NCI-H69 (cell line): ENCODE results near the gene DENND1A.
"Not testable (repeated sequence)": the region's sequence is repeated elsewhere in the genome, so short reads cannot be mapped to it uniquely, and the experiment has no call there.

ENCODE experiments used
- DNase-seq: peaks from one replicate; lab custom pipeline; 2025; lab: John Stamatoyannopoulos, UW

The DENND1A gene

DNA sequence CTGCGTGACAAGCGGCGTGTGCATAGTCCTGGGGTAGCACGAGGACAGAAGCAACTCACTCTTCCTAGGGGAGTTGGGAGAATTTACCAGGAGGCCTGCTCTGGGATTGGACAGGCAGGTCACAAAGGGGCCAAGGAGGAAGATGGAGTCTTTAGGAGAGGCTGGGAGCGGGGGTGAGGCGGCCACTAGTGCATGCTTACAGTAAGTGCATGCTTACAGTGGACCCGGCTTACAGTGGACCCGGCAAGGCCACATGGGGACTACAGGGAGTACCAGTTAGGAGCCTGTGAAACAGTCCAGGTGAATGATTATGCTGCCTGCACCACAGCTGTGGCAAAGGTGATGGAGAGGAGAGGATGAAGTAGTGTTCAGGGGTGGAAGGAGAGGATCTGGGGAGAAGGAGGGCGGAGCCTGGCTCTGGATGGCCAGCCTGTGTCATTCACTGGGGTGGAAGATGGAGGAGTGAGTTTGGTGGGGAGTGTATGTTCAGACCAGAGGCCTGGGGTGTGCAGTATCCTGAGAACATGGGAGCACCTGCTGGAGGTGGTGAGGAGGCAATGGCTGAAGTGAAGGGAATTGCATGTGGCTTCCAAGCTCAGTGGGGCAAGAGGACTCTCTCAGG lies 495.2 kb downstream of the DENND1A start:
- no peak for DNase-seq

DNA sequence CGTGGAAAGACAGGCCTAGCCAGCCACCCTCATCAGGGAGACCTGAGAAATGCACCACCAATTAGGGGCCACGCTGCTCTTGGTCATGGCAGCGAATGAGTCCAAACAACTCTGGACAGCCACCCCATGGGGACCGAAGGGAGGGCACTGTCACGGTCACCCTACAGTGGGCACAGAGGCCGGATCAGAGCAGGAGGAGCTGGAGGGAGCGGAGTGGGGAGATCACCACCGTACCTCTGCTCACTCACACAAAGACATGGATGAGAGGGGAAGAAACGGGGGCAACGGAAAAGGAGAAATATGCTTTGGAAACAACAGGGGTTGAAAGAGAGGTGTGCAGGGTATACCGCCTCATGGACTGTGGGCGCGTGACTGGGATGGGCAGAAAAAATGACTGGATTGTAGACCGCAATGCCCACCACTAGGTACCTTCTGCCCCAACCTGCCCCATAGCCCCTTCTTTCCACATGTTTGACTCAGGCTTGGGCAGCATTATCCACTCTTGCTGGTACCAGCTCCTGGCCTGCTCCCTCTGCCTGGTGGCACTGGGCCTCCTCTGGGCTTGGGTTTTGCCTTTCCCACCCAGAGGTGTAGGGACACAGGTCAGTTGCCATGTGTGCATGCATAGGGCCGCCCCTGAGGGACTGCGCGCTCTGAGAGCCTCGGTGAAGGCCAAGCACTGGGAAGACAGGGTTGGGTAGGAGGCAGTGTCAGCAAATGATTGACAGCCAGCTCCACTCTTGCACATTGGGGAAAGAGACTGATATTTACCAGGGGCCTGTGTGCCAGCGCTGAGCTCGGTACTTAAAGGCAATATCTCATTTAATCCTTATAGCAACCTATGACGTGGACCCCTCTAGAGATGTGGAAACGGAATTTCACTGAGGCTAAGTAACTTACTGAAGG lies 497.3 kb downstream of the DENND1A start:
- no peak for DNase-seq

DNA sequence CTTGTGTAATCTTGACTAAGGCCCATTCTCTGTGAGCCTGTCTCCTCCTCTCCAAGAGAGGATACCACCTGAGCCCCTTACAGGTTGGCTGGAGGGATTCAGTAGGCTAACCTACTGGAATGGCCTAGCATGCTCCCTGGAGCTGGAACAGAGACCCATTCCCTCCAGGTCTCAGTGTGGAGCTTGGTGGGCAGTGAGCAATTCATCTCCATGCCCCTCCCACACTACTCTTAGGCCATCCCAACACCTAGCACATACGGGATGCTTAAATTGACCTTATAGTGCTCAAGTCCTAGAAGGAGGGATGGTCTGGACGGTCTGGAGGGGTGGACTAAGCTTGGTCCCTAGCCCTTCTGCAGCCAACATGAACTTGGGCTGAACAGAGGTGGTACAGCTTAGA lies 498.3 kb downstream of the DENND1A start:
- DNase-seq, result no peak

DNA sequence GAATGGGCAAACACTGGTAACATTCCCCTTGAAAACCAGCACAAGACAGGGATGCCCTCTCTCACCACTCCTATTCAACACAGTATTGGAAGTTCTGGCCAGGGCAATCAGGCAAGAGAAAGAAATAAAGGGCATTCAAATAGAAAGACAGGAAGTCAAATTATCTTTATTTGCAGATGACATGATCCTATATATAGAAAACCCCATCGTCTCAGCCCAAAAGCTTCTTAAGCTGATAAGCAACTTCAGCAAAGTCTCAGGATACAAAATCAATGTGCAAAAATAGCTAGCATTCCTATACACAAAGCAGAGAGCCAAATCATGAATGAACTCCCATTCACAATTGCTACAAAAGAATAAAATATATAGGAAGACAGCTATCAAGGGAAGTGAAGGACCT lies 501.5 kb downstream of the DENND1A start:
- DNase-seq, result not testable (repeated sequence)

DNA sequence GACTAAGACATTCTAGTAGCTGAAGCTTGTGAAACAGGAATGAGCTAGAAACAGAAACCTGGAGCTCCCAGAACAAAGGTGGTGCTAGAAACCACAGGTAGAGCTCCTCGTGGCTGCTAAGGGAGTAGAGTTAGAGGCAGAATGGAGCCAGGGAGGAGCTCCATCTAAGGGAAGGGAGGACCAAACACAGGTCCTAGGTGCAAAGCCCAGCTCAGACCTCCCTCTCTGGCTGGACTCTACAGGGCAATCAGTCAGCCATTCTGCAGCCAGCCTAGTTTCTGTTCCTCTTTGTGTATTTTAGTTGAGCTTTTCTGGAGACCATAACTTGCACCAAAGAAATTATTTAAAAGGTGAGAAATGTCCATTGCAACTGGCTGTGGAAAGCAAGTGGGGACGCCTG lies 503.5 kb downstream of the DENND1A start:
- DNase-seq, result peak; percentile 18

DNA sequence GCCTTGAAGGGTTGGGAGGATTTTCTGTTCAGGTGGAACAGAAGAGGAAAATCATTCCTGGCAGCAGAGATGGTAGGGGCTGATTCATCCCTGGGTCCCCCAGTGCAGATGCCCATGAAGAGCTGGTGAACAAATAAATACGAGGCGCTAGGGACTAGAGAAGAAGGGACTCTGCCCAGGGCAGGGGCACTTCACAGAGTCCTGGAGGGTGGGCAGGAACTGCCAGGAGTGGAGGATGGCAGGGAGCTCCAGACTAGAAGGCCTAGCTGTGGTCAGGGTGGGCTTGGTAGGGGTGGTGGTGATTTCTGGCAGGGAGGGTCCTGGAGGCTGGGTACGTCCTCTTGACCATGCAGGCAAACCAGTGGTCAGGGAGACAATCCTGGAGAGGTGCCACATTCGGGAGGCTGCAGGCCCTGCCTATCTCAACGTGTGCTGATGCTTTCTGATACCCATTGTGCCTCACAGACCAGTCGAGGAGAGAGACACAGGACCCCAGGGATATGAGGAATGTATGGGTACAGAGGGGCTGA lies 504.0 kb downstream of the DENND1A start:
- no peak for DNase-seq

DNA sequence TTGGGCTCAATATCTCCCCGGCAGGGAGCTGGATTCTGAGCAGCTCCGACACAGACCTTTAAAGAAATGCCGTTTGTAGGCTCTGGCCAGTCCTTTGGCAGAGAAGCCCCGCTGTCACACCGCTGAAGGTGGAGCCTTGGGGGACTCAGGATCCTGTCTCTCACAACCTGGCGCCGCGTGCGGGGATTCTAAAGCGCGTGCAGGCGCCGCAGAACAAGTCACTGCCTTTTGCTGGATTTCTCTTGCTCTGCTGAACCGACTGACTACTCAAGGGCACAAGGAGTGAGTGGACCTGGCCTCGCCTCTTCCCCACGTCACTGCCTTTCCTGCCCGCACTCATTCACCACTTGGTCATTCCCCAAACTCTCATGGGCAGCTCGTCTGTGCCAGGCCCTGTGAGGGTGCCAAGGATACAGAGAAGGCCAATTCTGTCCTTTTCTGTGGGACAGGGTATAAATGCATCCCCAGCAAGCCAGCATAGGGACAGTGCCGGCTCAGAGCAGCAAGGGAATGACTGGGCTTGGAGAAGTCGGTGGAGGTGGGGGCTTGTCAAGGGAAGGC lies 504.6 kb downstream of the DENND1A start:
- DNase-seq, result no peak

DNA sequence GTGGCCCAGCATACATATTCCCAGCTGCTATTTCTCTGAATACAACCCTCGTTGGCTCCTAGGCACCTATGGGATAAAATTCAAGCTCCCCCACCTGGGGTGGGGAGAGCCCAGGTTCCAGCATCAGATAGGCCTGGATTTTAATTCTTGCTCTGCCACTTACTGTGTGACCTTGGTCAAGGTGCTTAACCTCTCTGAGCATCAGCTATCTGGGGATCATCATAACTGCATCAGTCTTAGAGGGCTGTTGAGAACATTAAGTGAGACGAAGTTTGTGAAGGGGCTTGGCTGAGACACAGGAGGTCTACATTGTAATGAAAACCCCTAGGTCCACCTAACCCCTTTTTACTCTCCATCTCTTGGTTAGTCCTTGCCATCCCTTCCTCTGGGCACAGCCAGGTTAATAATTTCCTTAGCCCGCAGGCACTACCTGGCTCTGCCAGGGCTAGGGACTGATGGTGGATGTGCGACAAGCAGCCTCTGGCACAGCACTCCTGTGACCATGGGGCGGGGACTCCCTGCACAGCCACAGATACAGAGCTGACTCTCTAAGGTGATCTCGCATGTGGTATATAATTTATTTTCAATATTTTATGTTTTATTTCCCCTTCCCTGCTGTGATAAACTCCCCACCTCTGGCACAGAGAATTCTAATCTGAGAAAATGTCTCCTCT lies 505.2 kb downstream of the DENND1A start:
- DNase-seq, result no peak

DNA sequence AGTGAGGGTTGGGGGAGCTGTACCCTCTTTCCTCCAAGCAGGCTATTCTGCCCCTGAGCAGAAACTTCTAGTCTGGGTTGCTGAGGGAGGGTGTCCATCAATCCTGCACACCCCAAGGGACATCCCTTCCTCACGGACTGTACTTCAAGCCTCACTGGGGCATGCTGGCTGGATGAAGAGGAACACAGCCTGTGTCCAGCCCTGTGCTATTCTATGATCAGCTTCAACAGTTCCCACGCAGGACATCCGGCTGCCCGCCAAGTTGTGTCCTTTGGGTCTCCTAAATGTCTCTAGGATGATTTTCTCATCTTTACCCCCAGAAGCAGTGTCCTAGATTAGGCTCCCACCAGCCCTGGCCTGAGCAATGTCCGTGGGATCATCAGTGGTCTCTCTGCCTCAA lies 505.8 kb downstream of the DENND1A start:
- DNase-seq, result no peak

DNA sequence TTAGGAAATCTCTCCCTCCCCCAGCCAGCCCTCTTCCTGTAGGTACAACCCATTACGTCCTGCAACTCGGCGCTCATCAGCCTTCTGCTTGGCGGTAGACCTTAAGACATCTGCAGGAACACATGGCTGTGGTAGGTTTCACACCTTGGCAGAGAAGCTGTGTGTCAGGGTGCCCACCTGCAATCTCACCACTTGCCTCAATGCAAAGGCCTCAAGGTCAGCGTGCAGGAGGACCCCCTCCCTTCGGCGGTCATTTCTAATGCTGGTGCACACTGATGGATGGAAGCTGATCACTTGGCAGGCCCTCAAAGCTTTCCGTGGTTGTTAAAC lies 506.6 kb downstream of the DENND1A start:
- DNase-seq, result no peak

DNA sequence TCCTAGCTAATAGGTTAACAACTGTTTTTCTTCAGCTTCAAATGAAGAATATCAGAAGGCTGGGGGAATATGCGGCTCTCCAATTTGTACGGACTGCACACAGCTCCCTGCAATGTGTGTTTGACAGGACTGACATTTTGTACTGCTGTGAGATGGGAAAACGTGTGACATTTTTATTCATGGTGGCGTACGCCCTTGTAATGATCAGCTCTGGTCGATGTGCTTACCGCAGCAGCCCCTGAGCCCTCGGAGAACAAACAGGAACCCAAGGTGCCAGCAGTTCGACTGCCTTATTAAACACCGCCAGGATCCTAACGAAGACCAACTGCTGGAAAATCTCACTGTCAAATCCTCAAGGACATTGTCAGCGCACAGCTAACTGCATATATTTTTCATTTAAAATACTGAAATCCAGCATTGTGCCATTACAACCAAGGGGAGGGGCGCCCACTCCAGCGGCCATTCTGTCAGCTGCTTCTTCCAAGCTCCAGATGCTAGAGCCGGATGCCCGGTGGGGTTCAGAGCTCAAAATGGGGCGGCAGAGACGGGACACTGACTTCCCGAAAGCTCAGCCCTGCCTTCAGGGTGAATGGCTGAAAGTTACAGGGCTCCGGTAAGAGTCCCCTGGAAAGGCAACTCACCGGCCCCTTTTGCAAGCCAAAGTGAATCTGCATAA lies 507.2 kb downstream of the DENND1A start:
- no peak for DNase-seq

DNA sequence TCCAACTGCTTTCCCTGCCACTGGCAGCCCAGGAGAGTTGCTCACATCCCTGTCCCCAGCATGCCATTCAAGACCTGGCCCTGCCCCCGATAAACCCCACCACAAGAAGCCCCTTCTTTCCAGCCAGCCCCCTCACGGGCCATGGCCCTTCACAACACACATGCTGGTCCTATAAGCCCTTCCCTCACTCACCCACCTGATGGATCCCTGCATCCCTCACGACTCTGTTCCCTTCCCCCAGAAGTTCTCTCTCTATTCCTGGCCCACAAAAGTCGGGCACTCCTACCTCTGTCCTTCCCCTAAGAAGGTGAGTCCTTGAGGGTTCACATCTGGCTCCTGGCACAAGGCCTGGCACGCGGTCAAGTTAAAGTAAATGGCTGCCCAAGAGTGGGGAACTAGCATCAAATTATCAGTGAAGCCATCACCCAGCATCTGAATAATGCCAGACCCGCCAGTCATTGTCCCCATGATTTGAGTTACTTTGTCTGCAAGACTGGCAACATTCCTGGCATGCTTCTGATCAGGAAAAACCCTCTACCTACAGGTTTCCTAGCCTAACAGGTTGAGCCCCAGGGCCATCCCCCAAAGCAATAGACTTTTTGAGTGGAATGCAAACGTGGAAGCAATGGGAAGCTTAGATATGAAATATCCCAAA lies 508.0 kb downstream of the DENND1A start:
- no peak for DNase-seq

DNA sequence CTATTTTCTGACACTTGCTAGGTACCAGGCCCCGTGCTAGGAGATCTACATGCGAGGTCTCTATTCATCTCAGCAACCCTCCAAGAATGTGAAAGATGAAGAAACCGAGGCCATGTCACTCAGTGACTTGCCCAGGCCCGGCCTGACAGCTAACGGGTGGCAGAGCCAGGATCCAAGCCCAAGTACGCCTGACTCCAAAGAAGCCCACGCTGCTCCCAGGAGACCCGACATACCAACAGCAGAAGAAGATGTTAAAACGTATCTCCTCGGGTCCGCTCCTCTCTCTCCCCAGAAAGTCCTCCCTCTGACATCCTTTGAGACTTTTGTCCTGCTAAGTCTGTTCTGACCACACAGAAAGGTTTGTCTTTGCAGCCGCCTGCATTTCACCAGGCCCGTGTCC lies 508.7 kb downstream of the DENND1A start:
- DNase-seq, result no peak

DNA sequence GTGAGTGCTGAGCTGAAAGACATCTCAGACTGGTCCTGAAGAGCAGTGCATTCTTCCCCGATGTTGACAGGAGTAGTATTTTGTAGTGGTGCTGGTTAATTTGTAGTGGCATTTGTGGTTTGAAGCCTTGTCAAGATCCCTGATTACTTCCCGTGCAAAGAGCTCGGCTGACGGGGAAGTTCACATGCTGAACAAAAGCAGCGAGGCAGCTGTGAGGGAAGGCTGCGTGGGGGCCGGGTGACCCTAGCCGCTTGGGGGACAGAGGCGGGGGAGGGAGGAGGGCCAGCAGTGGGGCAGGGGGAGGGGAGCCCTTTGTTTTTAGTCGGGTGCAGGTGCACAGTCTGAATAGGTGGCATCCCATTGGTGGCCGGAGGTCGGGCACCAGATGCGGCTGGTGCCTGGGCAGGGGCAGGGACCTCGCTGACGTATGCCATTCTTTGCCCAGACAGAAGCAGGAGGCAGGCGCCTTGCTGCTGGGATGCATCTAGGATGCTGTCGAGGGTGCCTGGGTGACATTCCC lies 509.3 kb downstream of the DENND1A start:
- no peak for DNase-seq

DNA sequence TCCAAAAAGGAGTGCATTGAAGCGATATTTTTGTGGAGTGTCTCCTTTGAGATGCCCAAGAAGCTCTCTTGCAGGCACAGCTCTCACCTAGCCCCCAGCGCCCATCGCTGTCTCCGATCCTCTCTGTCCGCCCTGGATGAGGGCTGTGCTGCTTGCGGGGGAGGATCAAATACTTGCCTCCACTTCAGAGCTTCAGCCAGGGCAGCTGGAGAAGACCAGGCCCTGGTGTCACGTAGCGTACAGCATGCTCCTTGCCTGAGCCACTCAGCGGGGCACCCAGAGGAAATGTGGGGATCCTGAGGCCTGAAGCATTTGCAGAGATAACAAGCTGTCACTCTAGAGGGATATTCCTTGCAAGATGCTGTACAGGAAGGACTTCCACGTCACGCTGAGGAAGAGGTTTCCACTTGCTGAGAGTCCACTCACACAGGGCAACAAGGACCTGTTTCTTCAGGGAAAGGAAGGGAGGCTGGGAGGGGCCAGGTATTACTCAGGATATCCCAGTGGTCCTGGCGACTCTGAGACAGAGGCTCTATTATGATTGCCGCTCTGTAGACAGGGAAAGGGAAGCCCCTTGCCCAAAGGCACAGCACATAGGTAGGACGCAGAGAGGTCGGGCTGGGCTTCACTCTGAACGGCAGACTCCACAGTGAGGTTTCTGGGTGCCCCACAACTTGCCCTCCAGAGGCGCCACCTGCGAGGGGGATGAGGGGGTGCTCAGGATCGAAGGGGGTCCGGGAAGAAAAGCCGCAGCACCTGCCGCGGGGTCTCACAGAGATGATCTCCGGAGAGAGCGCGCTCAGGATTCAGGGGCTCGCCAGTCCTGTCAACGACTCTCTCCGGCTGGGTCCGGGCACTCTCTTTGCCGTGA lies 510.0 kb downstream of the DENND1A start:
- no peak for DNase-seq

DNA sequence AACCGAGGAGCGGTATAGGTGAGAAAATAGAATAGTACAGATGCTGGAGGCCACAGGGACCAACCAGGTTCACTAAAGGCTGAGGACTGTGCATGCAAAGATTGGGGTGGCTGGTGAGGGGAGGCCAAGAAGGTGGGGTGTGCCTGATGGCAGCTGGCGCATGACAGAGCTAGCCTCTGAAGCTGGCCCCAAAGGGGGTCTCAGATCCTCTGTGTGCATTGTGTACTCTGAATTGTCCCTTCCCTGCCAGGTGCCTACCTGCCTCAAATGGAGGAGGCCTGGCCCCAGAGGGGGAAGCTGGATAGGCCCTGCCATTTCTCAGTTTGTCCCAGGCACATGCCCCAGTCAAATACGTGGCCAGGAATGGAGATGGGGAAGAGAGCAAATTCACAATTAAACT lies 510.8 kb downstream of the DENND1A start:
- no peak for DNase-seq

DNA sequence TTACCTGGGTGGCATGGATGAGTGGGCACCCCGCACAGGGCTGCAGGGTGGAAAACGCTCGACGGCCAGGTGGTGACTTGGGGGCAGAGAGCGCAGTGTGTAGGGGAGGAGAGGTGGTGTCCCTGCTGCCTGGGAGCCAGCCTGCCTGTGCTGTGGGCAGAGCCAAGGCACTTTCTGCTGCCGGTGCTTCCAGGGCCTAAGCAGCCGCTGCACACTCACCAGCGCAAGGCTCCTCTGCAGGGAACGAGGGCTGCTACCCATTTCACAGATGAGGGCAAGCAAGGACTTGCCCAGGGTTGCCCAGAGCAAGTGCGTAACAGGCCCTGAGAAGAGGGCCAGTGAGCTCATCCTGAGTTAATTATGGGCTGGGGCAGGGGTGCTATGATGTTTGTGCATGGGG lies 511.4 kb downstream of the DENND1A start:
- DNase-seq, result no peak

DNA sequence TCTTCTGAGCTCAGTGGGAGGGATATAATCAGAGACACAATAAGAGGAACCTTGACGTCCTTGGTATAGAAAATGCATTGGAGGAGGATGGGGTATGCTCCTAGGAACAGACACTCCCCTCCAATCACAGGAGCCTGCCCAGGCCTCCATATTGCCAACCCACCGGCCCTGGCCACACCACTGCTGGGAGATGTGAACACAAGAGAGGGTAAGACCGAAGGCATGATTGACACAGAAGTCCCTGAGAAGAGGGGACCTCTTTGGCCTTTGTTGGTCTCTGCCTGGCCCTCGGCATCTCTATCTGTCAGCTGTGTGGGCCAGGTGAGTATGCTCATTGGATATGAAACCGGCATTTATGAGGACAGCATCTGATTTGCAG lies 511.9 kb downstream of the DENND1A start:
- DNase-seq, result no peak

DNA sequence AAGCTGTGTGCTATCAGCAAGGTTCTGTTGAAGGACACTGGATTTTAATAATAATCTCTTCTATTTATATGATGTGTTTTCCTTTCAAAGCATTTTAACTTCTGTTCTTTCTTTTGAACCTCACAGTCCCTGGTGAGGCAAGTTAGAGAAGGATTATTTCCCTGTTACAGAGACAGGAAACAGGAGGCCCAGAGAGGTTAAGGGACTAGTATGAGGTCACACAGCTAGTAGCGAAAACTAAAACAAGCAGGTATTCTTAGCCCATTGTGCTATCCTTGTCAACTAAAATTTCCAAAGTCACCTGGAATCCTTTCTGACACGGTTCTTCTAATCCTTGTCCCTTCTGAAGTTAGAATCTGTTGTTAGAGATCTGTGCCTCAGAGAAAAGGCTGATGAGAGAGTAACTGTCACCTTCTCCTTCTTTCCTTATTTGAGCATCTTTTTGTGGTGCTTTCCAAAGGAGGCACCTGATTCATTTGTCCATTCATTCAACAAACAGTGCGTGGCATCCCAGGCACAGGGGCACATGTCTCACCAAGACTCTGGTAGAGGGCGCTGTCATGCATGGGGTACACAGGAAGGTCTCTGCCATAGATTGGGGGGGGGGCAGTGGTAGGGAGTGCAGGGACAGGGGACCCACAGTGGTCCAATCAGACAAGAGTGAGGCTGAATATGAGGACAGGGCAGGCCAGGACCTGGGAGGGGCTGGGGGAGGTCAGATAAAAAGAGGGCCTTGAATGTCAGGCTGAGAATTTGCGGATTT lies 512.5 kb downstream of the DENND1A start:
- no peak for DNase-seq

DNA sequence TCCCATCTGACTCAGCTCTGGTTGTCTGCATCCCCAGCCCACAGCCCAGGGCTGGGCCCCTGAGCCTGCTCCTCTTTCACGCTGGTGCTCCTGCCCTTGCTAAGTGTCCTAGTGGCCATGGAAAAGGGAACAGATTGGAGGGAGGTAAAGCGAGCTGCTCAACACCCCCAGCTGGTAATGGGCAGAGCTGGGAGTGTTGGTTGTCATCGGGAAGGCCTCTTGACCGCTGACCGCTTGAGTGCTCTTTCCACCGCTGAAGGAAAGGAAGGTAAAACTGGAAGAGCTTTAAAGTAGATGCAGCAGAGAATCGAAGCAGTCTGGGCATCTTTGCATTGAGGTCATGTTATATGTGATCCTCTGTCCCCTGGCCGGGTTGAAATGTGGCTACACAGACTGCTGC lies 513.8 kb downstream of the DENND1A start:
- no peak for DNase-seq
